K562 (cell line): ENCODE data around the gene ZNF689. TPM values are rescaled to one million over a fixed set of nuclear protein-coding genes. Genes with fewer than 3 reads are reported as not detected.

Source experiments
- ARID3A ChIP-seq: IDR thresholded peaks from 2 replicates; pipeline ENCODE4 v1.6.1; 2012; ENCODE audit warnings: low read depth, low read length, improper control_type of control experiment, borderline replicate concordance
- BDP1 ChIP-seq: IDR thresholded peaks from 3 replicates; pipeline ENCODE4 v1.6.1; 2011; ENCODE audit not compliant: insufficient read length, insufficient read depth
- CHAMP1 ChIP-seq: fragments of 450-650 bp; IDR thresholded peaks from 2 replicates; pipeline ENCODE4 v1.6.1; 2016; ENCODE audit warnings: mild to moderate bottlenecking
- ELK1 ChIP-seq: sonication (generic); formaldehyde crosslinking; IDR thresholded peaks from 2 replicates; pipeline ENCODE4 v1.8.1; 2022; ENCODE audit warnings: missing genetic modification reagents
- MAFG ChIP-seq: fragments of 450-650 bp; conservative IDR thresholded peaks from 2 replicates; pipeline ENCODE4 v1.6.1; 2016; ENCODE audit warnings: missing genetic modification characterization, missing compliant biosample characterization
- PREB ChIP-seq: sonication (generic); formaldehyde crosslinking; IDR thresholded peaks from 2 replicates; pipeline ENCODE4 v1.8.1; 2023; ENCODE audit warnings: mild to moderate bottlenecking, missing genetic modification reagents
- RAD51 ChIP-seq: fragments of 450-650 bp; IDR thresholded peaks from 2 replicates; pipeline ENCODE4 v1.7.1; 2016; ENCODE audit warnings: low read depth, mild to moderate bottlenecking, borderline replicate concordance
- RUNX1 ChIP-seq: sonication (generic); IDR thresholded peaks from 2 replicates; pipeline ENCODE4 v1.6.1; 2016; ENCODE audit warnings: antibody characterized with exemption, low read depth
- SAFB2 ChIP-seq: fragments of 200-400 bp; formaldehyde crosslinking; IDR thresholded peaks from 2 replicates; pipeline ENCODE4 v1.6.1; 2018; ENCODE audit warnings: borderline replicate concordance, low read length, low read depth, moderate library complexity; ENCODE audit not compliant: severe bottlenecking
- ZBTB7A ChIP-seq: IDR thresholded peaks from 2 replicates; pipeline ENCODE4 v1.6.1; 2011; ENCODE audit warnings: low read depth, mild to moderate bottlenecking, low read length, moderate library complexity, borderline replicate concordance; ENCODE audit not compliant: control insufficient read depth
- ZNF197 ChIP-seq: fragments of 200-800 bp; sonication (Bioruptor generic); IDR thresholded peaks from 2 replicates; pipeline ENCODE4 v1.6.1; 2016; ENCODE audit warnings: low read depth, missing genetic modification characterization, missing compliant biosample characterization
- ZNF263 ChIP-seq: sonication (generic); formaldehyde crosslinking; IDR thresholded peaks from 2 replicates; pipeline ENCODE4 v1.8.0; 2022; ENCODE audit warnings: mild to moderate bottlenecking, missing genetic modification reagents, borderline replicate concordance
- polyA plus RNA-seq, 8 experiments: library from polyadenylated mRNA; depleted of rRNA in 4 of 8; stranded (reverse) in 5 of 8; unstranded in 3 of 8; fragments of >200 nt; fragmentation: Nextera tagmentation in 2 of 8; fragmentation: Illumina TruSeq in 1 of 8; extraction: Ambion mirVana in 2 of 8; extraction: Trizol in 1 of 8; gene quantifications; 2 replicates each; pipeline versions ENCODE4 v1.2.1 to v1.2.3, GENCODE V29; 2011 to 2014; ENCODE audit warnings: inconsistent platforms in 1 of 8, missing spikeins in 1 of 8
- total RNA-seq, 7 experiments: library from RNA; depleted of rRNA in 6 of 7; stranded (reverse); fragments of >200 nt in 6 of 7; fragmentation: Illumina TruSeq in 2 of 7; extraction: Trizol in 2 of 7; gene quantifications; 2 replicates each; pipeline versions ENCODE4 v1.2.1 to v1.2.3, GENCODE V29; 2011 to 2021; ENCODE audit warnings: low replicate concordance in 1 of 7

ZNF689 gene
- total and polyA plus RNA-seq, 9 of the 15 experiments (the other 6 are each of a cell fraction or from before 2014, with no cell fraction given) = 5.4 to 15.4 (median 10.8) TPM

GRCh38 chr16:30651124-30652004 is 41.2 kb upstream of the ZNF689 start (continued):
- TF ChIP-seq ARID3A (no peak), PREB (CRISPR knock-in tag) (no peak), MAFG (tag) (no peak), ELK1 (no peak), BDP1 (no peak), SAFB2 (no peak), RAD51 (no peak), ZNF197 (CRISPR knock-in tag) (no peak), CHAMP1 (no peak), RUNX1 (no peak), ZBTB7A (peak; percentile 75; the same call in 1 of the 2 replicates), ZNF263 (CRISPR knock-in tag) (no peak)
